Panc1 (cell line): ENCODE results near the gene PARD3. TPM values are rescaled to one million over a fixed set of nuclear protein-coding genes. Genes with fewer than 3 reads are reported as not detected.

Source experiments
- ATAC-seq: fragments of 200-7000 bp; cut with Tn5 transposase; 2 replicates; pipeline ENCODE4 v1.9.1; 2020; ENCODE audit warnings: mild to moderate bottlenecking, moderate library complexity
- BruUV-seq: library from RNA; stranded (reverse); fragments of 400-500 nt; replicated peaks from 2 replicates; lab custom pipeline; 2021; lab: Mats Ljungman, UMichigan
- CTCF ChIA-PET: fragments of 300-600 bp; sonication (Branson Sonifier 250); formaldehyde crosslinking; loops from one replicate; lab custom pipeline; 2022; ENCODE audit warnings: antibody characterized with exemption; lab: Charles Lee
- POLR2A ChIA-PET: fragments of 300-600 bp; sonication (Branson Sonifier 250); formaldehyde crosslinking; loops from one replicate; lab custom pipeline; 2022; ENCODE audit warnings: antibody characterized with exemption; lab: Charles Lee
- DNase-seq: peaks from one replicate; pipeline ENCODE4 v3.0.0-alpha.2; 2010; ENCODE audit warnings: low read depth, low spot score
- H3K27ac ChIP-seq: 2 replicates; pipeline ENCODE4 v1.5.1; 2011; ENCODE audit warnings: mild to moderate bottlenecking, low read length, inconsistent platforms
- H3K27me3 ChIP-seq: fragments of 200-500 bp; sonication (Bioruptor generic); 2 replicates; pipeline ENCODE4 v1.6.0; 2014; ENCODE audit warnings: low read length, inconsistent platforms; ENCODE audit not compliant: control insufficient read depth, insufficient read depth
- H3K36me3 ChIP-seq: fragments of 200-500 bp; sonication (Bioruptor generic); 2 replicates; pipeline ENCODE4 v1.5.1; 2014; ENCODE audit warnings: inconsistent platforms, mild to moderate bottlenecking, low read length, moderate library complexity; ENCODE audit not compliant: control insufficient read depth, insufficient read depth
- H3K4me1 ChIP-seq: 2 replicates; pipeline ENCODE4 v1.5.1; 2011; ENCODE audit warnings: inconsistent platforms, mild to moderate bottlenecking, low read length, moderate library complexity; ENCODE audit not compliant: control insufficient read depth, insufficient read depth
- H3K4me3 ChIP-seq, 2 experiments: 2 replicates each; pipeline ENCODE4 v1.5.1; 2011 to 2012; ENCODE audit warnings: low read depth in 2 of 2, low read length in 2 of 2, mild to moderate bottlenecking in 2 of 2, inconsistent platforms in 1 of 2, moderate library complexity in 1 of 2
- H3K9me3 ChIP-seq: fragments of 200-500 bp; sonication (Bioruptor generic); 2 replicates; pipeline ENCODE4 v1.5.1; 2014; ENCODE audit warnings: low read depth, mild to moderate bottlenecking, inconsistent platforms, low read length, moderate library complexity; ENCODE audit not compliant: control insufficient read depth, insufficient read depth
- POLR2AphosphoS5 ChIP-seq: IDR thresholded peaks from 2 replicates; pipeline ENCODE4 v1.6.1; 2012; ENCODE audit warnings: mild to moderate bottlenecking, low read depth, low read length, moderate library complexity
- SIN3A ChIP-seq: IDR thresholded peaks from 2 replicates; pipeline ENCODE4 v1.6.1; 2012; ENCODE audit warnings: low read depth, mild to moderate bottlenecking, low read length, moderate library complexity, borderline replicate concordance; ENCODE audit not compliant: insufficient read depth
- TCF7L2 ChIP-seq: IDR thresholded peaks from 2 replicates; pipeline ENCODE4 v1.6.1; 2011; ENCODE audit warnings: mild to moderate bottlenecking, low read depth, low read length, inconsistent platforms
- in situ Hi-C: cut with HindIII; loops from 2 replicates; pipeline ENCODE4 v1.10.0; 2016; ENCODE audit warnings: low sequenced_read_pairs, low pct_unique_long_range_greater_than_20kb
- intact Hi-C: fragments of 100-400 bp; cut with micrococcal nuclease; formaldehyde crosslinking; loops from one replicate; pipeline ENCODE4 v1.10.0; 2022; ENCODE audit not compliant: unreplicated experiment
- total RNA-seq: library from RNA; stranded (reverse); gene quantifications from one replicate; pipeline ENCODE4 v1.2.1, GENCODE V29; 2021; ENCODE audit not compliant: unreplicated experiment
- TF ChIP-seq, protein P1 (sequence below): fragments of 450-650 bp; IDR thresholded peaks from 2 replicates; pipeline ENCODE4 v1.5.1; 2017; ENCODE audit warnings: mild to moderate bottlenecking
- TF ChIP-seq, protein P2 (sequence below), 2 experiments: IDR thresholded peaks; 2 replicates each; pipeline ENCODE4 v1.6.1; 2011 to 2012; ENCODE audit warnings: low read depth in 2 of 2, control low read depth in 1 of 2, low read length in 1 of 2, mild to moderate bottlenecking in 1 of 2, moderate library complexity in 1 of 2; ENCODE audit not compliant: insufficient read depth in 1 of 2

Gene PARD3
- total RNA-seq, 1 experiment from 2014 or later: 29.8 TPM

GRCh38 chr10:34166823-34167222, 648.3 kb downstream of the PARD3 start:
- TF ChIP-seq, protein P1, sequence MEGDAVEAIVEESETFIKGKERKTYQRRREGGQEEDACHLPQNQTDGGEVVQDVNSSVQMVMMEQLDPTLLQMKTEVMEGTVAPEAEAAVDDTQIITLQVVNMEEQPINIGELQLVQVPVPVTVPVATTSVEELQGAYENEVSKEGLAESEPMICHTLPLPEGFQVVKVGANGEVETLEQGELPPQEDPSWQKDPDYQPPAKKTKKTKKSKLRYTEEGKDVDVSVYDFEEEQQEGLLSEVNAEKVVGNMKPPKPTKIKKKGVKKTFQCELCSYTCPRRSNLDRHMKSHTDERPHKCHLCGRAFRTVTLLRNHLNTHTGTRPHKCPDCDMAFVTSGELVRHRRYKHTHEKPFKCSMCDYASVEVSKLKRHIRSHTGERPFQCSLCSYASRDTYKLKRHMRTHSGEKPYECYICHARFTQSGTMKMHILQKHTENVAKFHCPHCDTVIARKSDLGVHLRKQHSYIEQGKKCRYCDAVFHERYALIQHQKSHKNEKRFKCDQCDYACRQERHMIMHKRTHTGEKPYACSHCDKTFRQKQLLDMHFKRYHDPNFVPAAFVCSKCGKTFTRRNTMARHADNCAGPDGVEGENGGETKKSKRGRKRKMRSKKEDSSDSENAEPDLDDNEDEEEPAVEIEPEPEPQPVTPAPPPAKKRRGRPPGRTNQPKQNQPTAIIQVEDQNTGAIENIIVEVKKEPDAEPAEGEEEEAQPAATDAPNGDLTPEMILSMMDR: no peak
- TF ChIP-seq TCF7L2 (no peak), SIN3A (no peak), POLR2AphosphoS5 (no peak)
- TF ChIP-seq, protein P2, sequence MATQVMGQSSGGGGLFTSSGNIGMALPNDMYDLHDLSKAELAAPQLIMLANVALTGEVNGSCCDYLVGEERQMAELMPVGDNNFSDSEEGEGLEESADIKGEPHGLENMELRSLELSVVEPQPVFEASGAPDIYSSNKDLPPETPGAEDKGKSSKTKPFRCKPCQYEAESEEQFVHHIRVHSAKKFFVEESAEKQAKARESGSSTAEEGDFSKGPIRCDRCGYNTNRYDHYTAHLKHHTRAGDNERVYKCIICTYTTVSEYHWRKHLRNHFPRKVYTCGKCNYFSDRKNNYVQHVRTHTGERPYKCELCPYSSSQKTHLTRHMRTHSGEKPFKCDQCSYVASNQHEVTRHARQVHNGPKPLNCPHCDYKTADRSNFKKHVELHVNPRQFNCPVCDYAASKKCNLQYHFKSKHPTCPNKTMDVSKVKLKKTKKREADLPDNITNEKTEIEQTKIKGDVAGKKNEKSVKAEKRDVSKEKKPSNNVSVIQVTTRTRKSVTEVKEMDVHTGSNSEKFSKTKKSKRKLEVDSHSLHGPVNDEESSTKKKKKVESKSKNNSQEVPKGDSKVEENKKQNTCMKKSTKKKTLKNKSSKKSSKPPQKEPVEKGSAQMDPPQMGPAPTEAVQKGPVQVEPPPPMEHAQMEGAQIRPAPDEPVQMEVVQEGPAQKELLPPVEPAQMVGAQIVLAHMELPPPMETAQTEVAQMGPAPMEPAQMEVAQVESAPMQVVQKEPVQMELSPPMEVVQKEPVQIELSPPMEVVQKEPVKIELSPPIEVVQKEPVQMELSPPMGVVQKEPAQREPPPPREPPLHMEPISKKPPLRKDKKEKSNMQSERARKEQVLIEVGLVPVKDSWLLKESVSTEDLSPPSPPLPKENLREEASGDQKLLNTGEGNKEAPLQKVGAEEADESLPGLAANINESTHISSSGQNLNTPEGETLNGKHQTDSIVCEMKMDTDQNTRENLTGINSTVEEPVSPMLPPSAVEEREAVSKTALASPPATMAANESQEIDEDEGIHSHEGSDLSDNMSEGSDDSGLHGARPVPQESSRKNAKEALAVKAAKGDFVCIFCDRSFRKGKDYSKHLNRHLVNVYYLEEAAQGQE (IDR thresholded peaks at IDR 0.05; ENCODE audit: insufficient read depth in 1 of 2, low read depth in 2 of 2, low read length in 1 of 2): no peak
- ChIA-PET POLR2A (no interaction called here), CTCF (no interaction called here)
- no peaks in the 10 kb centered on the region for H3K9me3 ChIP-seq
- H3K4me3 ChIP-seq: no peak overlapping the region
- H3K4me1 ChIP-seq: no peaks in the 10 kb centered on the region
- no TSS peak for BruUV-seq
- no peaks in the 10 kb centered on the region for H3K27me3 ChIP-seq
- intact Hi-C loops: no loop called here
- ATAC-seq (no peak), DNase-seq (no peak)
- in situ Hi-C loops: no loop called here
- no peaks in the 10 kb centered on the region for H3K36me3 ChIP-seq
- H3K27ac ChIP-seq: no peak overlapping the region

DNA sequence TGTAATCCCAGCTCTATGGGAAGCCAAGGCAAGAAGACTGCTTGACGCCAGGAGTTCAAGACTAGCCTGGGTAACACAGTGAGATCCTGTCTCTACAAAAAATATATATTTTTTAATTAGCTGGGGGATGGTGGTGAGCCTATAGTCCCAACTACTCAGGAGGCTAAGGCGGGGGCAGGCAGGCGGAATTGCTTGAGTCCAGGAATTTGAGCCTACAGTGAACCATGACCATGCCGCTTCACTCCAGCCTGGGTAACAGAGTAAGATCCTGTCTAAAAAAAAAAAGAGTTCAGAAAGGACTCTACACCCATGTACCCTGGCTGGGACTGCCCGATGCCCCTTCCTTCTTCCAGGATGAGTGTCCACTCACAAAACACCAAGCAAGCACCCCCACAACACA, 648.7 kb downstream of the PARD3 start:
- CTCF ChIA-PET: no interaction called here
- DNase-seq: no peak
- Histone ChIP-seq H3K4me3 (no peak overlapping the region), H3K27ac (no peak overlapping the region), H3K27me3 (no peaks in the 10 kb centered on the region), H3K4me1 (no peaks in the 10 kb centered on the region), H3K36me3 (no peaks in the 10 kb centered on the region), H3K9me3 (no peaks in the 10 kb centered on the region)
- no TSS peak for BruUV-seq
- no peak for ATAC-seq
- POLR2A ChIA-PET: no interaction called here
- in situ Hi-C loops (no loop called here), intact Hi-C loops (no loop called here)
- TF ChIP-seq, protein P1: no peak
- TF ChIP-seq TCF7L2 (no peak), POLR2AphosphoS5 (no peak), SIN3A (no peak)
- TF ChIP-seq, protein P2 (IDR thresholded peaks at IDR 0.05; ENCODE audit: insufficient read depth in 1 of 2, low read depth in 2 of 2, low read length in 1 of 2): no peak
